Measurements from ENCODE around the gene TCN1. TPM values are rescaled to one million over a fixed set of nuclear protein-coding genes. Genes with fewer than 3 reads are reported as not detected.
A peak's percentile ranks its signal among the peaks of the same experiment; 100 is the strongest.
"Not testable (repeated sequence)": the region's sequence is repeated elsewhere in the genome, so short reads cannot be mapped to it uniquely, and the experiment has no call there.

Gene TCN1
- total RNA-seq (1 to 10 TPM in 1 of 2 donors, under 1 TPM in 1; 0.44 to 1.8 TPM), polyA plus RNA-seq (ENCODE audit: insufficient read length in 6 of 6) (under 1 TPM in 4 of 6 donors, not detected in 2; 0.10 to 0.40 (median 0.29) TPM)
- long read RNA-seq, donor 1: 0 reads
- long read RNA-seq, donor 2: 0 reads
- long read RNA-seq, donor 3: 0 reads
- long read RNA-seq, donor 4: 0 reads
- long read RNA-seq, donor 5: 0 reads
- long read RNA-seq, donor 6: 0 reads
- long read RNA-seq, donor 7: 0 reads
- long read RNA-seq, donor 8: 0 reads
- long read RNA-seq, donor 9: 0 reads
- long read RNA-seq, donor 10: 0 reads
- long read RNA-seq, donor 11: 0 reads
- long read RNA-seq, donor 12: 0 reads

GRCh38 chr11:59866397-59866796 lies at the start of gene TCN1:
TCN1 (minus strand) TSS chr11:59866487; CDS start chr11:59866470, 17 bp downstream.
- peaks cover 0 to 23% of the 10 kb centered on the region in 2 donors for H3K4me1 ChIP-seq
- H3K9me3 ChIP-seq: peaks cover 0 to 5% of the 10 kb centered on the region in 2 donors
- H3K27ac ChIP-seq: peak within 1 kb of the TSS in 1 of 2 donors; percentile 71
- H3K27me3 ChIP-seq: no peaks in the 10 kb centered on the region
- intact Hi-C loops (cut with DNase I): no loop called here
- DNase-seq: no peak
- peak; percentile 55 for ATAC-seq
- H3K36me3 ChIP-seq: no peaks in the 10 kb centered on the region
- peak within 1 kb of the TSS in 1 of 2 donors; percentile 14 for H3K4me3 ChIP-seq
- TF ChIP-seq CTCF (IDR thresholded peaks at IDR 0.05): no peak

GRCh38 chr11:59903569-59903968 lies 37.3 kb upstream of the TCN1 start:
- H3K4me1 ChIP-seq; DNase-seq; H3K9me3 ChIP-seq; H3K27ac ChIP-seq; H3K27me3 ChIP-seq; H3K36me3 ChIP-seq; intact Hi-C loops (cut with DNase I); ATAC-seq; H3K4me3 ChIP-seq: not testable (repeated sequence)

GRCh38 chr11:59901306-59901705 lies 35.0 kb upstream of the TCN1 start:
- Histone ChIP-seq H3K36me3 (no peaks in the 10 kb centered on the region), H3K4me1 (no peaks in the 10 kb centered on the region), H3K27me3 (no peaks in the 10 kb centered on the region), H3K9me3 (peaks cover 0 to 9% of the 10 kb centered on the region in 2 donors), H3K4me3 (no peak overlapping the region), H3K27ac (no peak overlapping the region)
- ATAC-seq (no peak), DNase-seq (peak in 1 of 4 donors; percentile 8)
- intact Hi-C loops (cut with DNase I): no loop called here
- no peak for TF ChIP-seq CTCF (IDR thresholded peaks at IDR 0.05)

GRCh38 chr11:59900366-59901126 lies 34.3 kb upstream of the TCN1 start:
- intact Hi-C loops (cut with DNase I): no loop called here
- Histone ChIP-seq H3K27me3 (no peaks in the 10 kb centered on the region), H3K9me3 (peaks cover 0 to 9% of the 10 kb centered on the region in 2 donors), H3K4me1 (no peaks in the 10 kb centered on the region), H3K27ac (no peak overlapping the region), H3K36me3 (no peaks in the 10 kb centered on the region), H3K4me3 (no peak overlapping the region)
- DNase-seq (no peak), ATAC-seq (no peak)
- no peak for TF ChIP-seq CTCF (IDR thresholded peaks at IDR 0.05)

- no peak for ATAC-seq
- Histone ChIP-seq H3K36me3 (no peaks in the 10 kb centered on the region), H3K9me3 (peaks cover 0 to 9% of the 10 kb centered on the region in 2 donors), H3K27ac (no peak overlapping the region), H3K27me3 (no peaks in the 10 kb centered on the region), H3K4me3 (no peak overlapping the region), H3K4me1 (no peaks in the 10 kb centered on the region)
- intact Hi-C loops (cut with DNase I): no loop called here
- no peak for DNase-seq
- TF ChIP-seq CTCF (IDR thresholded peaks at IDR 0.05): no peak
Observed at GRCh38 chr11:59899532-59899931, 33.2 kb upstream of the TCN1 start.
